ENCODE data around the gene KRTAP17-1. TPM values are rescaled to one million over a fixed set of nuclear protein-coding genes. Genes with fewer than 3 reads are reported as not detected.

The KRTAP17-1 gene
- polyA plus RNA-seq, 1 donor from 2014 or later = not detected

DNA sequence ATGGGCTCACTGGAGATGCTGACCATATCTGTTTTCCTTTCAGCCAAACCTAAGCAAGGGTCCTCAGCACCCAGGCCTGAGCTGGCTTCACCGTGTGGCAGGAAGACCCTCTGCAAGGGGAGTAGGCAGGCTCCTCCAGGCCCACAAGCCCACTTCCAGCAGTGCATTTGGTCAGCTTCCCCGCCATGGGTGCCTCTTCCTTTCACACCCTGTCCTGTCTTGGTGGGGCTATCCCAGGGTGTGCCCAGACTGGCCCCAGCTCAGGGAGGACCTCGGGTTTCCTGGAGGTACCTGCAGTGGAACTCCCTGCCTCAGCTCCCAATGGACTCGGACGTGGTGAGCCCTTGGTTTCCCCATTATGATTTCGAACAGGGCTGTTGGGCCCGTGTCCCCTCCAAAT lies 12.7 kb upstream of the KRTAP17-1 start:
- no peaks in the 10 kb centered on the region for H4K20me1 ChIP-seq (ENCODE audit: insufficient read depth)
- TF ChIP-seq REST (IDR thresholded peaks at IDR 0.05; ENCODE audit: borderline replicate concordance) (no peak), SMC3 (conservative IDR thresholded peaks at IDR 0.05; ENCODE audit: poor library complexity) (no peak), EP300 (conservative IDR thresholded peaks at IDR 0.05; ENCODE audit: poor library complexity, severe bottlenecking) (no peak), POLR2AphosphoS5 (IDR thresholded peaks at IDR 0.05) (no peak), MXI1 (conservative IDR thresholded peaks at IDR 0.05; ENCODE audit: poor library complexity, severe bottlenecking) (no peak), TAF1 (IDR thresholded peaks at IDR 0.05; ENCODE audit: low read depth) (no peak), EZH2 (IDR thresholded peaks at IDR 0.05; ENCODE audit: borderline replicate concordance, insufficient read depth, low read length, poor library complexity, severe bottlenecking) (no peak), RAD21 (conservative IDR thresholded peaks at IDR 0.05) (no peak)
- TF ChIP-seq, protein P1, sequence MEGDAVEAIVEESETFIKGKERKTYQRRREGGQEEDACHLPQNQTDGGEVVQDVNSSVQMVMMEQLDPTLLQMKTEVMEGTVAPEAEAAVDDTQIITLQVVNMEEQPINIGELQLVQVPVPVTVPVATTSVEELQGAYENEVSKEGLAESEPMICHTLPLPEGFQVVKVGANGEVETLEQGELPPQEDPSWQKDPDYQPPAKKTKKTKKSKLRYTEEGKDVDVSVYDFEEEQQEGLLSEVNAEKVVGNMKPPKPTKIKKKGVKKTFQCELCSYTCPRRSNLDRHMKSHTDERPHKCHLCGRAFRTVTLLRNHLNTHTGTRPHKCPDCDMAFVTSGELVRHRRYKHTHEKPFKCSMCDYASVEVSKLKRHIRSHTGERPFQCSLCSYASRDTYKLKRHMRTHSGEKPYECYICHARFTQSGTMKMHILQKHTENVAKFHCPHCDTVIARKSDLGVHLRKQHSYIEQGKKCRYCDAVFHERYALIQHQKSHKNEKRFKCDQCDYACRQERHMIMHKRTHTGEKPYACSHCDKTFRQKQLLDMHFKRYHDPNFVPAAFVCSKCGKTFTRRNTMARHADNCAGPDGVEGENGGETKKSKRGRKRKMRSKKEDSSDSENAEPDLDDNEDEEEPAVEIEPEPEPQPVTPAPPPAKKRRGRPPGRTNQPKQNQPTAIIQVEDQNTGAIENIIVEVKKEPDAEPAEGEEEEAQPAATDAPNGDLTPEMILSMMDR (IDR thresholded peaks at IDR 0.05; ENCODE audit: poor library complexity, severe bottlenecking) = no peak
- H3K4me2 ChIP-seq (ENCODE audit: low read length) = no peak overlapping the region
- no peak overlapping the region for H3K4me3 ChIP-seq (ENCODE audit: low read length)
- no peaks in the 10 kb centered on the region for H3F3A ChIP-seq (ENCODE audit: insufficient read depth, low read length, poor library complexity, severe bottlenecking)
- H3K9me3 ChIP-seq (ENCODE audit: low read length) = no peaks in the 10 kb centered on the region
- no peak overlapping the region for H3K27ac ChIP-seq (ENCODE audit: low read length)
- H3K36me3 ChIP-seq (ENCODE audit: insufficient read depth, low read length) = no peaks in the 10 kb centered on the region
- no peak overlapping the region for H3K9ac ChIP-seq (ENCODE audit: low read length)
- no peak overlapping the region for H2AFZ ChIP-seq (ENCODE audit: low read depth, low read length)
- no peaks in the 10 kb centered on the region for H3K27me3 ChIP-seq (ENCODE audit: insufficient read depth, low read depth, low read length)
- H3K9me2 ChIP-seq (ENCODE audit: insufficient read depth, low read length) = no peaks in the 10 kb centered on the region
- H3K79me2 ChIP-seq (replicated peaks; ENCODE audit: insufficient read depth, low read length) = no peaks in the 10 kb centered on the region

GRCh38 chr17:41327411-41328120 lies 12.1 kb upstream of the KRTAP17-1 start:
- Histone ChIP-seq H3K79me2 (replicated peaks; ENCODE audit: insufficient read depth, low read length) (no peaks in the 10 kb centered on the region), H3F3A (ENCODE audit: insufficient read depth, low read length, poor library complexity, severe bottlenecking) (no peaks in the 10 kb centered on the region), H4K20me1 (ENCODE audit: insufficient read depth) (no peaks in the 10 kb centered on the region), H3K4me3 (ENCODE audit: low read length) (no peak overlapping the region), H3K27ac (ENCODE audit: low read length) (no peak overlapping the region), H3K9me3 (ENCODE audit: low read length) (no peaks in the 10 kb centered on the region), H3K36me3 (ENCODE audit: insufficient read depth, low read length) (no peaks in the 10 kb centered on the region), H3K4me2 (ENCODE audit: low read length) (no peak overlapping the region), H3K9ac (ENCODE audit: low read length) (no peak overlapping the region), H3K9me2 (ENCODE audit: insufficient read depth, low read length) (no peaks in the 10 kb centered on the region), H3K27me3 (ENCODE audit: insufficient read depth, low read depth, low read length) (no peaks in the 10 kb centered on the region), H2AFZ (ENCODE audit: low read depth, low read length) (no peak overlapping the region)
- TF ChIP-seq MXI1 (conservative IDR thresholded peaks at IDR 0.05; ENCODE audit: poor library complexity, severe bottlenecking) = no peak
- no peak for TF ChIP-seq POLR2AphosphoS5 (IDR thresholded peaks at IDR 0.05)
- TF ChIP-seq TAF1 (IDR thresholded peaks at IDR 0.05; ENCODE audit: low read depth) = no peak
- no peak for TF ChIP-seq EZH2 (IDR thresholded peaks at IDR 0.05; ENCODE audit: borderline replicate concordance, insufficient read depth, low read length, poor library complexity, severe bottlenecking)
- TF ChIP-seq RAD21 (conservative IDR thresholded peaks at IDR 0.05) = no peak
- no peak for TF ChIP-seq EP300 (conservative IDR thresholded peaks at IDR 0.05; ENCODE audit: poor library complexity, severe bottlenecking)
- TF ChIP-seq, protein P1 (IDR thresholded peaks at IDR 0.05; ENCODE audit: poor library complexity, severe bottlenecking) = no peak
- no peak for TF ChIP-seq REST (IDR thresholded peaks at IDR 0.05; ENCODE audit: borderline replicate concordance)
- TF ChIP-seq SMC3 (conservative IDR thresholded peaks at IDR 0.05; ENCODE audit: poor library complexity) = no peak
